HG03139 (cell line): ENCODE data around the gene IPPK.
"Not testable (repeated sequence)": the region's sequence is repeated elsewhere in the genome, so short reads cannot be mapped to it uniquely, and the experiment has no call there.

ENCODE experiments used
- ATAC-seq: cut with Tn5 transposase; IDR thresholded peaks from one replicate; pipeline ENCODE4 v1.9.1; 2021; ENCODE audit not compliant: unreplicated experiment

The IPPK gene

GRCh38 chr9:92639124-92639523 lies 30.8 kb downstream of the IPPK start:
- no peak for ATAC-seq

GRCh38 chr9:92638621-92639101 lies 31.3 kb downstream of the IPPK start:
- no peak for ATAC-seq

GRCh38 chr9:92637886-92638620 lies 31.9 kb downstream of the IPPK start:
- ATAC-seq = no peak

- ATAC-seq = no peak
These were observed 32.6 kb downstream of the IPPK start for GRCh38 chr9:92637326-92637725.

GRCh38 chr9:92636627-92637026 lies 33.3 kb downstream of the IPPK start:
- ATAC-seq = no peak

GRCh38 chr9:92635760-92636159 lies 34.2 kb downstream of the IPPK start:
- no peak for ATAC-seq

GRCh38 chr9:92634712-92635605 lies 35.0 kb downstream of the IPPK start:
- ATAC-seq = no peak

- ATAC-seq = no peak
These were observed 36.2 kb downstream of the IPPK start for GRCh38 chr9:92633614-92634278.

GRCh38 chr9:92632641-92633040 lies 37.3 kb downstream of the IPPK start:
- no peak for ATAC-seq

- ATAC-seq = no peak
These were observed 38.2 kb downstream of the IPPK start for GRCh38 chr9:92631452-92632343.

GRCh38 chr9:92627651-92628050 lies 42.3 kb downstream of the IPPK start:
- no peak for ATAC-seq

- ATAC-seq = no peak
These were observed 43.4 kb downstream of the IPPK start for GRCh38 chr9:92626484-92626883.

GRCh38 chr9:92623936-92624335 lies 46.0 kb downstream of the IPPK start:
- ATAC-seq = not testable (repeated sequence)

- ATAC-seq = no peak
These were observed 49.1 kb downstream of the IPPK start for GRCh38 chr9:92620845-92621244.

- ATAC-seq = no peak
These were observed 50.2 kb downstream of the IPPK start for GRCh38 chr9:92619601-92620300.

- no peak for ATAC-seq
These were observed 51.2 kb downstream of the IPPK start for GRCh38 chr9:92618633-92619225.

GRCh38 chr9:92617951-92618510 lies 51.9 kb downstream of the IPPK start:
- no peak for ATAC-seq

GRCh38 chr9:92617195-92617813 lies 52.6 kb downstream of the IPPK start:
- no peak for ATAC-seq

GRCh38 chr9:92616655-92617111 lies 53.2 kb downstream of the IPPK start:
- no peak for ATAC-seq
